ACC112 (cell line): ENCODE data around the gene MAMDC2.

ENCODE experiments used
- H2AFZ ChIP-seq: fragments of 200-600 bp; sonication (generic); one replicate; pipeline ENCODE4 v1.6.0; 2017; ENCODE audit warnings: antibody characterized with exemption, low read length; ENCODE audit not compliant: unreplicated experiment
- H3K27ac ChIP-seq: fragments of 200-600 bp; sonication (generic); 2 replicates; pipeline ENCODE4 v1.5.1; 2014; ENCODE audit warnings: low read depth, mild to moderate bottlenecking, antibody characterized with exemption, low read length, moderate library complexity
- H3K27me3 ChIP-seq: fragments of 200-600 bp; sonication (generic); 2 replicates; pipeline ENCODE4 v1.6.1; 2014; ENCODE audit warnings: mild to moderate bottlenecking, antibody characterized with exemption, low read length, moderate library complexity, mixed read lengths; ENCODE audit not compliant: insufficient read depth
- H3K36me3 ChIP-seq: fragments of 200-600 bp; sonication (generic); 2 replicates; pipeline ENCODE4 v1.6.1; 2016; ENCODE audit warnings: mild to moderate bottlenecking, antibody characterized with exemption, low read length, moderate library complexity, mixed read lengths; ENCODE audit not compliant: insufficient read depth
- H3K4me1 ChIP-seq: fragments of 200-600 bp; sonication (generic); one replicate; pipeline ENCODE4 v1.6.1; 2016; ENCODE audit warnings: low read length, mixed read lengths; ENCODE audit not compliant: insufficient read depth, unreplicated experiment, control insufficient read depth
- H3K4me3 ChIP-seq: fragments of 200-600 bp; sonication (generic); 2 replicates; pipeline ENCODE4 v1.5.1; 2014; ENCODE audit warnings: mild to moderate bottlenecking, low read depth, low read length
- H3K79me2 ChIP-seq: fragments of 200-600 bp; sonication (generic); one replicate; pipeline ENCODE4 v1.6.0; 2016; ENCODE audit warnings: low read length; ENCODE audit not compliant: control insufficient read depth, unreplicated experiment, insufficient read depth

MAMDC2 gene

DNA sequence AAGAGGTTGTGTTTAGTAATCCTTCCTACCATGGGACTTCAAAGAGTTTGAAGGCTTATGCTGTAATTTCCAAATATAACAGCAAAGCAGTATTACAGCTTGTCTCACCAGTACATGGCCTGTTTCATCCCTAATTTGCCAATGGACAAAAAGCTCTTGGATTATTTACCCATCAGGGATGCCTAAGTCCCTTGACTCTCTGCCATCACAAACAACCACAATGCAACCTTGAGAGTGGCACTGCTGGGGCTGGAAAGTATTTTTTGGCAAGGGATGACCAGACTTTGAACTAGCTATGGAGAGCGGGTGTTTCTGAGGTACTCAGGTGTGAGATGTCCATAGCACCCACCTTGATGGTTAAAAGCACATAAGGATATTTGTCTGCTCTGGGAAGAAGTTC is 9.1 kb downstream of the MAMDC2 start:
- H3K27ac ChIP-seq: no peak overlapping the region
- H3K4me1 ChIP-seq: peaks cover 29% of the 10 kb centered on the region
- H2AFZ ChIP-seq: no peak overlapping the region
- H3K4me3 ChIP-seq: no peak overlapping the region
- no peaks in the 10 kb centered on the region for H3K36me3 ChIP-seq
- H3K27me3 ChIP-seq: no peaks in the 10 kb centered on the region
- no peaks in the 10 kb centered on the region for H3K79me2 ChIP-seq

DNA sequence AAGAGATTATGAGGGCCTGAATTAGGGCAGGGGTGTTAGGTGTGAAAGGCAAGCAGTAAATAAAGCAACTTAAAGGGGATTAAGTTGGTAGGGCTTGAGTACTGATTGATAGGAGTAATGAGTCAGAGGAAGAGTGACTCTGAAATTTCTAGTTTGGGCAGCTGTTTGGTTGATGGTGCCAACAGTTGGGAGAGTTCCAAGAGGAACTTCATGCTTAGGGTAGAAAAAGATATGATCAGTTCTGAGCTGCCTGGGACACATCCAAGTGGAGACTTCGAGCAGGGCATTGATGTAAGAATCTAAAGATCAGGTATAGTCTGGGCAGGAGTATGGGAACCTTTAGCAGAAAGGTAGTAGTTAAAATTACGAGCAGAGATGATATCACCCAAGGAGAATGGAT is 10.2 kb downstream of the MAMDC2 start:
- Histone ChIP-seq H3K79me2 (no peaks in the 10 kb centered on the region), H3K4me3 (no peak overlapping the region), H2AFZ (no peak overlapping the region), H3K27me3 (no peaks in the 10 kb centered on the region), H3K27ac (peak overlapping the region; percentile 11; the same call in 1 of the 2 replicates), H3K4me1 (peaks cover 27% of the 10 kb centered on the region), H3K36me3 (no peaks in the 10 kb centered on the region)

DNA sequence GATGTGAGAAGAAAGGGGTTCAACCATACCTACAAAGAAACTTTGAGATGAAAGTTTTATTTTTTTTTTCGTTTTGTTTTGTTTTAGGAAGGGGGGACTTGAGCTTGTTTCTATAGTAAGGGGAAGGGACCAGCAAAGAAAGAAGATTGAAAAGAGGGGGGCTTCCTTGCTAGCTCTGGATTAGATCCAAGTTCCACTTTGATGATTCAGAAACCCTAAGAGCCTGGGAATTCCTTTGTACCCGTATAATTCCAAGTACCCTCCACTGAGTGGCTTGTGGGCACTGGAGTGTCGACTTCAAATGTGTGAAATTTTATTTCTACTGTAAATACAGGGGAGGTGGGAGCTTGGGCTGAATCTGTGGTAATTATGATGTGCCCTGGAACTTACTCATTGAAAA is 10.9 kb downstream of the MAMDC2 start:
- Histone ChIP-seq H3K36me3 (no peaks in the 10 kb centered on the region), H2AFZ (no peak overlapping the region), H3K4me3 (no peak overlapping the region), H3K27ac (no peak overlapping the region), H3K79me2 (no peaks in the 10 kb centered on the region), H3K4me1 (peaks cover 20% of the 10 kb centered on the region), H3K27me3 (no peaks in the 10 kb centered on the region)

DNA sequence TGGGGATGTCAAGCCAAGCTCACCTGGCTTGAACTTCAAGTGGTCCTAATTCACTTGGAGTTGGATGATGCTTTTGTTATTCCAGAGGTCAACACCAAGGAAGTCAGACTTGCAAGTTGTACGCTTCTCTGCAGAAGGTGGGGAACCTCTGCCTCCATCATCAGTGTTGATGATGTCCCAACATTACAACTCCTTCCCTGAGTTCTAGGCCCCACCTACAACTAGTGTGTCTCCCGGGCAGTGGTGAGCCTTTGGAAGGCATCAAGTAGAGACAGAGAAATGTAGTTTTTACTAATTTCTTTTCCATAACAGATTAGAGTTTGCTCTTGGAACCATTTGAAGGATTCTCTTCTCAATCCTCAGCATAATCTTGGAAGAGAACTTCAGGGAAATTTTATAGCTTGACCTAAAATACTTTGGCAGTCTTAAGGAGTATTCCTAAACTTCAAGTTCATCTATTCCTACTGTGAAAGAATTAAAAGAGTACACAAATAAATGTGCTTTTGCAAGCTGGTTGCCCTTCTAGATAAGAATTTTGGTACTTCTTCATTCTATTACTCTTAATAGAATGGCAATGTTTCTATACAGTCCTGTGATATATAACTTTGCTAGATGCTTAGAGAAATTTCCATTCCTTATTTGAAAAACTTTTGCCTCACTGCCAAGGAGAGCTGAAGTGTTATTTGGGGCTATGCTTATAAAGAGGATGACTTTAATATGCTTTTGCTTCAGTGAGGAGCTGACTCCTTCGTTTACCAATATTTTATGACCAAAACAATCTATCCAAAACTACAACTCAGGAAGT is 12.0 kb downstream of the MAMDC2 start:
- Histone ChIP-seq H3K27me3 (no peaks in the 10 kb centered on the region), H3K79me2 (no peaks in the 10 kb centered on the region), H3K36me3 (no peaks in the 10 kb centered on the region), H3K27ac (no peak overlapping the region), H3K4me3 (no peak overlapping the region), H3K4me1 (peaks cover 17% of the 10 kb centered on the region), H2AFZ (no peak overlapping the region)

DNA sequence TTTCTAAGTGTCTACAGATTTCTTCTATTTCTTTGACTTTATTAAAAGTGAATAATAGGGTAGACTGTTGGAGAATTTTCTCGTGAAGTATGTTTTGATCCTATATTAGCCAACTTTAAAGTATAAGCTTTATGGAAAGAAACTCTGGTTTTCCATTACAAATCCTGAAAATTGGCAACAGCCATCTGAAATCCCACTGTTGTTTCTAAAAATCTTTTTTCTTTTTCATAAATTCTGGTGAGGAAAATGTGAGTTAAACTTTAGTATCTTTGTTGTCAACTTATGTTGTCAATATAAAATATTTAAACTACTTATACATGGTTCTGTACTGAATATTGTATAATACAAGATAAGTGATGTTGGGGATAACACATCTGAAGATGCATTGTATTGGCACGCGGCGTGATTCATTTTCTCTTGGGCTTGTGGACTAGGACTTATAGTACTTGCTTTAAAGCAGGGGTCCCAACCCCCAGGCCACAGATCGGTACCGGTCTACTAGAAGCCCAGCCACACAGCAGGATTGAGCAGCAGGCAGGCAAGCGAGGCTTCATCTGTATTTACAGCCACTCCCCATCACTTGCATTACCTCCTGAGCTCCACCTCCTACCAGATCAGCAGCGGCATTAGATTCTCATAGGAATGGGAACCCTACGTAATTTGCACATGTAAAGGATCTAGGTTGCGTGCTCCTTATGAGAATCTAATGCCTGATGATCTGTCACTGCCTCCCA is 12.7 kb downstream of the MAMDC2 start:
- no peak overlapping the region for H3K4me3 ChIP-seq
- H3K79me2 ChIP-seq: no peaks in the 10 kb centered on the region
- H3K4me1 ChIP-seq: peaks cover 17% of the 10 kb centered on the region
- H3K36me3 ChIP-seq: no peaks in the 10 kb centered on the region
- no peaks in the 10 kb centered on the region for H3K27me3 ChIP-seq
- no peak overlapping the region for H2AFZ ChIP-seq
- no peak overlapping the region for H3K27ac ChIP-seq

DNA sequence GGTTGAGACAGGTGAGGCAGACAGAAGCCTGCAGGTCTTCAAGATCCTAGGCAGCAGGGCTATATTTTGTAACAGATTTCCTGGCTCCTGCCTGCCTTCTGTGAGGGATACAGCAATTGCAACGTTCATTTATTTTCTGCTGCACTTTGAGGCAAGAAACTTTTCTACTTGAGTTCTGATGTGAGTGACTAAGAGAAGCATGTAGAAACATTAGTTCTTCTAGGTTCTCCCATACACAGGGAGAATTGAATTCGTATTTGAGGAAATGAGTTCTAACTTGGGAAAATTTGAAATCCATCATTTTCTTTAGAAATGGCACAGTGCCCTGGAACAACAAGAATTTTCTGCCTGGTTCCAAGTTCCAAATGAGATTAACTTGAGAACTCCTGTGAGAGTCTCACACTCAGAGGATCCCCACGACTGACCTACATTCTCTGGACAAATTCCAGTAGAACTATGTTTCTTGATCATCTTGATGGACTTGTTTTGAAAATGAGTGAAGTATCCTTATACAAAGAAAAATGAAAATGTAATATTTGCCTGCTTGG is 15.0 kb downstream of the MAMDC2 start:
- Histone ChIP-seq H2AFZ (no peak overlapping the region), H3K27ac (no peak overlapping the region), H3K4me1 (peaks cover 12% of the 10 kb centered on the region), H3K79me2 (no peaks in the 10 kb centered on the region), H3K4me3 (no peak overlapping the region), H3K27me3 (no peaks in the 10 kb centered on the region), H3K36me3 (no peaks in the 10 kb centered on the region)

DNA sequence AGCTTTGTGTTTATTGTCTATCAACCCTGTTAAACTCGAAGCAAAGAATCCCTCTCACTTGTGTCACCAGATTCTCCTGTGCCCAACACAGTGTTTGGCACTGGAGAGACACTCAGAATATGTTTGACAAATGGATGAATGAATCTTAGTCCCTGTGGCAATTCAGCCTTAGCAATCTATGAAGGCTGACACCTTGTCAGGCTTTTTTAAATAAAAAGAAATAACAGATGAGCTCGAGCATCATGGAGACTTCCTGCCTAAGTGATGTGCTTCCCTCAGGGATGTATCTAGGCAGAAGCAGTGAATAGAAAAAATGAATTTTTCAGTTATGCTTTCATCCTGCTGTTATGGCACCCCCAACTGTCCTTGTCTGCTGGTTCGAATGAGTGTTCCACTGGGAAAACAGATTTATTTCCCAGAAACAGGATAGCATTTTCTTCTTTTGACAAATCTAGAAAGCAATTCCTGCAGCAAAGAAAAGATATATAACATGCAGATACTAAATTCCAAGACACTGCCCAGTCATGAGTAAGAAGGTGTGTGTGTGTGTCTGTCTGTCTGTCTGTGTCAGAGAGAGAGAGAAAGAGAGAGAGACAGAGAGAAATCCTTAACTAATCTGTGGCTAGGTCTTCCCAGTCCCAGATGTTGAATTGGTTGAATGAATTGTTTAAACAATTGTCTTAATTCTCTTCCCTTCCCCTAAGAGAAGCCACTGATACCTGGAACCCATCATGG is 16.7 kb downstream of the MAMDC2 start:
- no peaks in the 10 kb centered on the region for H3K79me2 ChIP-seq

DNA sequence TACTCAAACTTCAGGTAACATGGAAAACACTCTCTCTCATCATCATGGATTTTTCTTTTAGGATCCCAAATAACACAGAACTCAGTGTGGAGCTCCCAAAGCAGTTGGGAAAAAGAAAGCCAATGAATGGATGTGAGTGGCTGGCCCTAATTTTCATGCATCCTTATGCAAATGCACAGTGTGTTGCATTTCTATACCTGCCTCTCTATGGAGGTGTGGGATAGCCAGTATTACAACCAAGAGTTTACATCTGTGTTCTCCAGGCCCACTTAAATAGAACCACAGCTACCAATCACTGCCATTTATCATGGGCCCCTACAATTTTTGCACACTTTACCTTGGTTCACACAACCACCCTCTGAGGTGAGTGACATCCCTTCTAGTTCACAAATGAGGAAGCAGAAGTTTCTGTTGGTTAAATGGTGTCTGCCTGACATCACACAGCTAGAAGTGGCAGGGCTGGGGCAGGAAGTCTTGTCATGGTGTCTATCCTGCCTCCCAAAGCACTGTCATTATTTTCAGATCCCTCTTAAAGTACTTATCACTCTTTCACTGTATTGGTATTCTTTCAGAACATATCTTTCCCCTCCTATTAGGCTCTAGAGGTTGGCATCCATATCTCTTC is 17.3 kb downstream of the MAMDC2 start:
- Histone ChIP-seq H3K27me3 (no peaks in the 10 kb centered on the region), H2AFZ (no peak overlapping the region), H3K4me3 (no peak overlapping the region), H3K4me1 (no peaks in the 10 kb centered on the region), H3K36me3 (no peaks in the 10 kb centered on the region), H3K27ac (no peak overlapping the region), H3K79me2 (no peaks in the 10 kb centered on the region)

More for the DNA sequence above, 16.7 kb downstream of the MAMDC2 start:
- H2AFZ ChIP-seq: no peak overlapping the region
- H3K4me3 ChIP-seq: no peak overlapping the region
- no peak overlapping the region for H3K27ac ChIP-seq
- no peaks in the 10 kb centered on the region for H3K4me1 ChIP-seq
- no peaks in the 10 kb centered on the region for H3K36me3 ChIP-seq
- H3K27me3 ChIP-seq: no peaks in the 10 kb centered on the region

DNA sequence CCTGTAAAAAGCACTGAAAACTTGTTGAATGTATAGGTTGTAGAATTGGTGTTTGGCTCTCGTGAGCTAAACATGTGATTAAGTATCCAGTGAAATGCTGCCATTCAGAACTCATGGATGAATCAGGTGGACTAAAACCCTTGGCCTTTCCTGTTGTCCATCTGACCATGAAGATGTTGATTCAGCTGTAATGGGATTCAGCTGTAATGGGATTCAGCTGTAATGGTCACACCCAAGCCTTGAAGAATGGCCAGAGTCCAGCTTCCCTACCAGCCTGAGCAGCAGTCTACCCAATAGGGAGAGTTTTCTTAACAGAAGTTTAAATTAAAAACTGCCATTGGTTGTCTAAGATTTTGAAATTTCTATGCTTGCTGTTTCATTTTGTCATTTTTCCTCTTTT is 18.1 kb downstream of the MAMDC2 start:
- Histone ChIP-seq H3K79me2 (no peaks in the 10 kb centered on the region), H3K4me1 (no peaks in the 10 kb centered on the region), H2AFZ (no peak overlapping the region), H3K4me3 (no peak overlapping the region), H3K36me3 (no peaks in the 10 kb centered on the region), H3K27ac (no peak overlapping the region), H3K27me3 (no peaks in the 10 kb centered on the region)

DNA sequence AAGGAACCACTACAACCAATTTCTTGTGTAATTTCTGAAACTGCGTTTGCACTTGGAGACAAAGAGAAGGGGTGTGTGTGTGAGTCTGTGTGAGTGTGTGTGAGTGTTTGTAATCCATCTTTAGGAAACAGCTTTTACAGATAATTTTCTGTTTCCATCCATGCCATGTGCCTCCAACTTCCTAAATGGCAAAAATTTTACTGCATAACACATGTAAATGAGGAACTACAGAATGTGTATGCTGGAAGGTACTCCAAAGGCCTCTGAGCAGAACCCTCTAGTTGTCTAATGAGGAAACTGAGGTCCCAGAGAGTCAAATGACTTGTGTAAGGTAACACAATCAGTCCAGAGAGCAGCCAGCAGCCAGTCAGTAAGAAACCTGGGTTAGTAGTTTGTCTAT is 20.8 kb downstream of the MAMDC2 start:
- H3K4me1 ChIP-seq: no peaks in the 10 kb centered on the region

More for the DNA sequence above, 20.8 kb downstream of the MAMDC2 start:
- H3K79me2 ChIP-seq: no peaks in the 10 kb centered on the region
- H3K36me3 ChIP-seq: no peaks in the 10 kb centered on the region
- no peak overlapping the region for H3K27ac ChIP-seq
- no peak overlapping the region for H3K4me3 ChIP-seq
- H2AFZ ChIP-seq: no peak overlapping the region
- no peaks in the 10 kb centered on the region for H3K27me3 ChIP-seq
